GM10847 (cell line): ENCODE measurements around the gene GPR132.

Experiments
- POLR2A ChIP-seq: IDR thresholded peaks from 2 replicates; pipeline ENCODE4 v1.6.1; 2011; ENCODE audit not compliant: insufficient read length; ENCODE audit errors: extremely low read depth

The GPR132 gene

DNA sequence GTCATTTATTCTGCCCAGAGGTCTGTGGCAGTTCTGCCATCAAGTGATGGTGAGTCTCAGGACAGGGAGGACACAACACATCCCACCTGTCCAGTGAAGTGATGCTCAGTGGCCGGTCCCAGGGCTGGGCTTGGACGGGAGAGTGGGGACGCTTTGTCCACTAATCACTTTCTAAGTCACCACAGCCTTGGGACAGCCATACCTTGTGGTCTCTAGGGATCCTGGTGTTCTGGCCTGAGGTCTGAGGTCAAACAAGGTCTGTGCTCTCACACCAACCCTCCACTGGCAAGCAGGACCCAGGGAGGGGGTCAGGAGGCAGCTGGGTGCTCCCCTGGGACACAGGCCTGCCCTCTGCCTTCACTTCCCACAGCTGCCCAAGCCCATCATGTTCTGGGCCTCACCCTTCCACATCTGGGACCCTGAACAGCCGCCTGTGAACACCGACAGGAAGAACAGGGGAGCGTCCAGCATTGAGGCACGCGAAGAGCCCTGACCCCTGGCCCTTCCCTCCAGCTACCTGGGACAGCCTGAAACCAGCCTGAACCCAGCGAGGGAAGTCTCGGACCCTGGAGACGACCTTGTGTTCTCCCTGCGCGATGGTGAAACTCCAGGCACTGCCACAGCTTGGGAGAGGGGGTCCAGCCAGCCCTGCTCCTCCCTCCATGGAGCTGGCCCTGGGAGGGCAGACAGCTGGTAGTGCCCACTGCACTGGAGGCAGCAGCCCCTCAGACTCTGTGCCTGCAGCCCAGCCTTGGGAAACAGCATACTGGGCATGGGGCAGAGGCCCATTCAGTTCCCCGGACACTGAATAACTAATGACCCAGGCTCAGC lies 19.7 kb upstream of the GPR132 start:
- no peak for TF ChIP-seq POLR2A

DNA sequence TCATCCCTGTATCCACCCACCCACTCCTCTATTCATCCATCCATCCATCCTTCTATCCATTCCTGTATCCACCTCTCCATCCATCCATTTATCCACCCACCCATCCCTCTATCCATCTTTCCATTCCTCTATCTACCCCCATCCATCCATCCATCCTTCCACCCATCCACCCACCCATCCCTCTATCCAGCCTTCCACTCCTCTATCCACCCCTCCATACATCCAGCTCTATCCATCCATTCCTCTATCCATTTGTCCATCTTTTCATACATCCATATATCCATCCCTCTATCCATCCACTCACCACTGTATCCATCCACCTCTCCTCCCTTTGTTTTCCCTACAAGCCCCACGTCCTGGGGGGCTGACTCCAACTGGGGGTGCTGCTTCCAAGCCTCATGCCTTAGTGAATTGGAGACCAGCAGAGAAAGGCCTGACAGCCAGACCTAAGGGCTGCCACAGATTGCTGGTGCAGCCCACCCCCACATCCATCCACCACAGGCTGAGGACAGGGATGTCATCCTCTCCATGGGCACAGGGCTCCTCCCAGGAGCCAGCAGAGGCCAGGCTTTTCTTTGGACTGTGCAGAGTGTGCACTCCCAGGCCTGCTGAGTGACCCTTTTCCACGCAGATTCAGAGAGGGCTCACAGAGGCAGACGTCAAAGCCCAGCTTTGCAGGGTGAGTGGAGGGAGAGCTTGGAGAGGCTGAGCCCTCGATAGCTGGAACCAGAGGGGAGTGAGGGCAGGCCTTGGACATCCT lies 18.9 kb upstream of the GPR132 start:
- TF ChIP-seq POLR2A = no peak

DNA sequence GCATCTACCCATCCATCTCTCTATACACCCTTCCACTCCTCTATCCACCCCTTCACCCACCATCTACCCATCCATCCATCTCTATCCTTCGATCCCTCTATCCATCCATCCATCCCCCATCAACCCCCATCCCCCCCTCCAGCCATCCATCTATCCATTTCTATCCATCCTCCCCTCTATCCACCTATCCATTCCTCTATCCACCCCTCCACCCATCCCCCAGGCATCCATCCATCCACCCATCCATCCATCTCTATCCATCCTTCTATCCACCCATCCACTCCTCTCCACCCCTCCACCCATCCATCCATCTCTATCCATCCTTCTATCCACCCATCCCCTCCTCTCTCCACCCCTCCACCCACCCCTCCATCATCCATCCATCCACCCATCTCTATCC lies 17.5 kb upstream of the GPR132 start:
- no peak for TF ChIP-seq POLR2A

- no peak for TF ChIP-seq POLR2A
Observed at GRCh38 chr14:105080161-105080560, 14.9 kb upstream of the GPR132 start.

DNA sequence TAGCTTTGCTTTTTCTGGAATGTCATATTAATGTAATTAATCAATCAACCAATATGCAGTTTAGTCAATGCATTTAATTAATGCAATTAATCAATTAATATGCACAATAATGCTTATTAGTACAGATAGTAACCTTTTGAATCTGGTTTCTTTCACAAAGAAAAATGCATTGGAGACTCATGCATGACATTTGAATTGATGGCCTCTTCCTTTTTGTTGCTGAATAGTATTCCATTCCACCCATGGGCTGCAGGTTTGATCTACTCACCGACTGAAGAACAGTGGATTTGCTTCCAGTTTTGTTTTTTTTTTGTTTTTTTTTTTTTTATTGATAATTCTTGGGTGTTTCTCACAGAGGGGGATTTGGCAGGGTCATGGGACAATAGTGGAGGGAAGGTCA lies 13.1 kb upstream of the GPR132 start:
- TF ChIP-seq POLR2A = no peak

- no peak for TF ChIP-seq POLR2A
Observed at GRCh38 chr14:105077649-105077995, 12.4 kb upstream of the GPR132 start.

DNA sequence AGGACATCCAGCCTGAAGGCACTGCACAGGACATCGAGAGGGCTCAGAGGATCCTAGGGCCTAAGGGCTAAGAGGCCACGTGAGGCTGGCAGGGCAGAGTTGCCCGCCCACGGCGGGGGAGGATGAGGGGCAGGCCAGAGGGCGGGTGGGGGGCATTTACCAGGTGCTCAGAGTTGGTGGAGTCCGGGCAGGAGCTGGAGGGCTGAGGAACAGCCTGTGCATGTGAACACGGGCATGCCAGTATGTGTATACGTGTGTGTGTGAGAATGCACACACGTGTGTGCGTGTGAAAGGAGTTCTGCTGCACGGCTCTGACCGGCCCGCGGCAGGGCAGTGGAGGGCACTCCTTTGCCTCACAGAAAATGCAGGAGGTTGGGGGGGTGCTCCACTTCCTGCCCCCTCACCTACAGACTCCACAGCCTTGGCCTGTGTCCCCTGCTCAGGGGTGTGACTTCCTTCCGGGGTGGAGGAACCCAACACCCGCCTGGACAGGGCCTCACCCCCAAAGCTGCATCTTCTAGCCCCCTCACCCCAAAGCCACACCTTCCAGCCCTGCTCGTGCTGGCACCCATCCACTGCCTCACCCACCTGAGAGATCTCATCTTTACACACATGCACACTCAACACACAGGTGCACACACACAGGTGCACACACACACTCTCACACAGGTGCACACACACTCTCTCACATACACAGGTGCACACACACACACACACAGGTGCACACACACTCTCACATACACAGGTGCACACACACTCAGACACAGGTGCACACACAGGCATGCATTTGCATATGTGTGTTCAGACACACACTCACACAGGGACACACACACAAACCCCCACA lies 11.8 kb upstream of the GPR132 start:
- TF ChIP-seq POLR2A = no peak

- no peak for TF ChIP-seq POLR2A
Observed at GRCh38 chr14:105076296-105076804, 11.1 kb upstream of the GPR132 start.

DNA sequence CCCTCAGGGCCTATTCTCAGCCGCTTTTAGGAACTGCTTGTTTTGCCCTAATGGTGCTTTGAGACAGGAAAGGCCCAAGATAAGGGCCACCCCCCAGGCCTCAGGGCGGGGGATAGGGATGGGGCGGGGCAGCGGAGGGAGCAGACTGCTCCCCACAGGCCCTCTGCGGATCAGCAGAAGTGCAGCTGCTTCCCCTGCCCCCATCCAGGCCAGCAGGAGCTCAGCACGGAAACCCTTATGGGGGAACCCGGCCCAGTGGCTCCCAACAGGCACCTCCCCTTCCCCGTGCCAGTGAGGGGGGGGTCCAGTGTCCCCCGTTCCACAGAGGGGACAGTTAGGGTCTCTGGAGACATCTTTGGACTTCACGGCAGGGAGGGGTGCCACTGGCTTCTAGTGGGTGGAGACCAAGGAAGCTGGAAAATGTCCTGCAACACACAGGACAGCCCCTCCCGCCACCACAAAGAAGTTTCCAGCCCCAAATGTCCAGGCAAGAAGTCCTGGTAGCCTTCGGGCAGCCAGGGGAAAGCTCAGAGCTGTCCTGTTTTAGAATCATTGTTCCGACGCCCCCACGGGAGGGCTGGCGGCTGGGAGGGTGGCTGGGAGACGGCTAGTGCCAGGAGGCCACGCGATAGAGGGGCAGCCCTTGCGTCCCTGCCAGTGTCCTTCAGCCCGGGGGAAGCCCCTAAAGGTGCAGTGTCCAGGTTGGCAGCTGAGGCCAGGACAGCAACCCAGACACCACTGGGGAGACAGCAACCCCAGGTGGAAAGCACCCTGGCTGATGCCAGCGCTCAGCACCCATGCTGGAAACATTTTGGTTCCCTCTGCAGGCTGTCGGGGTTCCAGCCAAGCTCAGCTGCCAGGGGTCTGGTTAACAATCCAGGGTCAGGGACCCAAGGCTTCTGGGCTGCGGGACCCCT lies 10.4 kb upstream of the GPR132 start:
- no peak for TF ChIP-seq POLR2A

GRCh38 chr14:105074601-105075053 lies 9.4 kb upstream of the GPR132 start:
- no peak for TF ChIP-seq POLR2A

- no peak for TF ChIP-seq POLR2A
Observed at GRCh38 chr14:105073720-105074600, 8.7 kb upstream of the GPR132 start.

DNA sequence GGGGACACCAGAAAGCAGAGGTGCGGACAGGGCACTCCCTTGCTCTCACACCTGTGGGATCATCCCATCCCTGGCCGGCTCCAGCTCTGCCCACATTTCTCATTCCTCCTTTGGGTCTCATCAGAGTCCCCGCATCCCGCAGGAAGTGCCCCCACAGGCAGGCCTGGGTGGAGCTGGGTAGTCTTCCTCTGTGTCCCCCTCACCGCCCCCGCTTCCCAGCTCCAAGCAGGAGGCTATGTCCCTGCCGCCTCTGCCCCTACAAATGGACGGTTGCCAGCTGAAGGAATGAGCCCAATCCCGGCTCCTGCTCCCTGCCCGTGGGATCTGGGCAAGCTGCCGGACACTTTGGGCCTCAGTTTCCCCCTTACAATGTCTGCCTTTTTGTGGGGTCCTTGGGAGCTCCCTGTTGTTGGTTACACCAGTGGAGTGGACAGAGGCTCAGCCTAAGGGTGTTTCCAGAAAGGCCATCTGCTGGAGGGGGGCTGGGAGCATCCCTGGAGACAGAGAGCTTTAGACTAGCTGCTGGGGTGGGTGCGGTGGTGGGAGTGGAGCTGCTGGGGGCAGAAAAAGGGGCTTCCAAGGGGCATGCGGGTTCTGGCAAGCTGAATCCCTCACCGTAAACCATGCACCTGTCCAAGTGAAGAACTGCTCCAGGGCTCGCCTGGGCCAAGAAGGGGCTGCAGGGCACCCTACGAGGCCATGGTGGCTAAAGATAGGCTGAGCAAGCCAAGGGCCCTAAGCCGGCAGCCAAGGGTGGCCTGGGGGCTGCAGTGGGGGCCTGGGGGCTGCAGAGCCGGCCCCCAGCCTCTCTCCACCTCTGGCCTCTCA lies 7.9 kb upstream of the GPR132 start:
- TF ChIP-seq POLR2A = no peak
